ENCODE data around the gene ATAD3B.
"Not testable (repeated sequence)": the region's sequence is repeated elsewhere in the genome, so short reads cannot be mapped to it uniquely, and the experiment has no call there.

Gene ATAD3B, protein sequence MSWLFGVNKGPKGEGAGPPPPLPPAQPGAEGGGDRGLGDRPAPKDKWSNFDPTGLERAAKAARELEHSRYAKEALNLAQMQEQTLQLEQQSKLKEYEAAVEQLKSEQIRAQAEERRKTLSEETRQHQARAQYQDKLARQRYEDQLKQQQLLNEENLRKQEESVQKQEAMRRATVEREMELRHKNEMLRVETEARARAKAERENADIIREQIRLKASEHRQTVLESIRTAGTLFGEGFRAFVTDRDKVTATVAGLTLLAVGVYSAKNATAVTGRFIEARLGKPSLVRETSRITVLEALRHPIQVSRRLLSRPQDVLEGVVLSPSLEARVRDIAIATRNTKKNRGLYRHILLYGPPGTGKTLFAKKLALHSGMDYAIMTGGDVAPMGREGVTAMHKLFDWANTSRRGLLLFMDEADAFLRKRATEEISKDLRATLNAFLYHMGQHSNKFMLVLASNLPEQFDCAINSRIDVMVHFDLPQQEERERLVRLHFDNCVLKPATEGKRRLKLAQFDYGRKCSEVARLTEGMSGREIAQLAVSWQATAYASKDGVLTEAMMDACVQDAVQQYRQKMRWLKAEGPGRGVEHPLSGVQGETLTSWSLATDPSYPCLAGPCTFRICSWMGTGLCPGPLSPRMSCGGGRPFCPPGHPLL

DNA sequence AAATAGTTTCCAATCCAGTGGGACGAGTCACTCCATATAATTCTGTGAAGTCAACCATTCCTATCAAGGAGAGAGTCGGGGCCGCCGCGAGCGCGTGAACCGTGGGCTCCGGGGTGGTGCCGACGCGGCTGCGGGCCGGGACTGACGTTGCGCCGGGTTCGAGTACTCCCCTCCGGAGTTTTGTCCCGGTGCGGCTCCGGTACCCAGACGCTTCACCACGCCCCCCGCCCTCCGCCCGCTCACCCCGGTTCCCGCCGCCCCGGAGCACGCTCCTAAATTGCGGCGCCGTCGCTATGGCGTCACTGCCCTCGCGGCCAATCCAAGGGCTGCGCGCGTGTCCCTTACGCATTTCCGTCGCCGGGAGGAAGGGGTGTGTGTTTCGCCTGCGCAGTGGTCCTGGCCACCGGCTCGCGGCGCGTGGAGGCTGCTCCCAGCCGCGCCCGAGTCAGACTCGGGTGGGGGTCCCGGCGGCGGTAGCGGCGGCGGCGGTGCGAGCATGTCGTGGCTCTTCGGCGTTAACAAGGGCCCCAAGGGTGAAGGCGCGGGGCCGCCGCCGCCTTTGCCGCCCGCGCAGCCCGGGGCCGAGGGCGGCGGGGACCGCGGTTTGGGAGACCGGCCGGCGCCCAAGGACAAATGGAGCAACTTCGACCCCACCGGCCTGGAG, at the start of gene ATAD3B:
Gene ATAD3B, plus strand, starts transcription at position 377 of the 664 bp plus-strand sequence. Its CDS starts 120 bp downstream, at position 497.
- peak; percentile 79 to 80 for DNase-seq (ENCODE audit: low read depth in 2 of 2, low spot score in 1 of 2)

GRCh38 chr1:1421907-1422464, 49.6 kb upstream of the ATAD3B start:
- no peak for DNase-seq (ENCODE audit: low read depth in 2 of 2, low spot score in 1 of 2)

DNA sequence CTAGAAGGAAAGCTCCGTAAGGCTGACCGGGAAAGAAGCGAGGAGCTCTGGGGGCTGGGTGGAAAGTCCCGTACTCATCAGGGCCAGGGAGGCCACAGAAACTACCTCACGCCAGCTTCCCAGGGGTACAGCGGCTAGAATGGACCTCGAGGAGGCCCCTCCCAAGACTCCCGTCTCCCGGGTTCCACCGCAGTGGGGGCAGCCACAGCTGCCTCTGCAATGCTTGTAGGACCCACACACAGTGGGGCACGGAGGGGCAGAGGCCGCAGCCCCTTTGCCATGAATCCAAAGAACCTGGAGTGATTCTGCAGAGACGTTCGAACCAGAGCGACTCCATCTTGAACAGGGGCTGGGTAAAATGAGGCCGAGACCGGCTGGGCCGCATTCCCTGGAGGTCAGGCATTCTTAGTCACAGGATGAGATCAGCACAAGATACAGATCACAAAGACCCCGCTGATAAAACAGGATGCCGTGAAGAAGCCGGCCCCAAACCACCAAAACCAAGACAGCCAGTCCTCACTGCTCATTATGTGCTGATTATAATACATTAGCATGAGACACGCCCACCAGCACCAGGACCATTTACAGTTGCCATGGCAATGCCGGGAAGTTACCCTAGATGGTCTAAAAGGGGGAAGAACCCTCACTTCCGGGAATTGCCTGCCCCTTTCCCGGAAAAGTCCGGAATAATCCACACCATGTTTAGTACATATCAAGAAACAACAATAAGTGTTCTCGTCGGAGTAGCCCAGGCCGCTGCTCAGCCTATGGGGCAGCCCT, 48.9 kb upstream of the ATAD3B start:
- no peak for DNase-seq (ENCODE audit: low read depth in 2 of 2, low spot score in 1 of 2)

GRCh38 chr1:1423245-1423597, 48.3 kb upstream of the ATAD3B start:
- no peak for DNase-seq (ENCODE audit: low read depth in 2 of 2, low spot score in 1 of 2)

DNA sequence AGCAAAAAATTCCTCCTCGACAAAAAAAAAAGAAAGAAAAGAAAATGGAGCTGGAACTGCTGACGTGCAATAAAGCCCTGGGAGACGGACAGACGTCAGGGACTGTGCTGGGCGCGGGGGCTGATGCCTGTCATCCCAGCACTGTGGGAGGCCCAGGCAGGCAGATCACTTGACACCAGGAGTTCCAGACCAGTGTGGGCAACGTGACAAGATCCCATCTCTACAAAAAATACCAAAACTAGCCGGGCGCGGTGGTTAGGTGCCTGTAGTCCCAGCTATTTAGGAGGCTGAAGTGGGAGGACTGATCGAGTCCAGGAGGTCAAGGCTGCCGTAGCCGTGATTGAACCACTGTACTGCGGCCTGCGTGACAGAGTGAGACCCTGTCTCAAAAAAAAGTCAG, 46.9 kb upstream of the ATAD3B start:
- DNase-seq (ENCODE audit: low read depth in 2 of 2, low spot score in 1 of 2), result no peak

- no peak for DNase-seq (ENCODE audit: low read depth in 2 of 2, low spot score in 1 of 2)
Observed at GRCh38 chr1:1425426-1425752, 46.2 kb upstream of the ATAD3B start.

DNA sequence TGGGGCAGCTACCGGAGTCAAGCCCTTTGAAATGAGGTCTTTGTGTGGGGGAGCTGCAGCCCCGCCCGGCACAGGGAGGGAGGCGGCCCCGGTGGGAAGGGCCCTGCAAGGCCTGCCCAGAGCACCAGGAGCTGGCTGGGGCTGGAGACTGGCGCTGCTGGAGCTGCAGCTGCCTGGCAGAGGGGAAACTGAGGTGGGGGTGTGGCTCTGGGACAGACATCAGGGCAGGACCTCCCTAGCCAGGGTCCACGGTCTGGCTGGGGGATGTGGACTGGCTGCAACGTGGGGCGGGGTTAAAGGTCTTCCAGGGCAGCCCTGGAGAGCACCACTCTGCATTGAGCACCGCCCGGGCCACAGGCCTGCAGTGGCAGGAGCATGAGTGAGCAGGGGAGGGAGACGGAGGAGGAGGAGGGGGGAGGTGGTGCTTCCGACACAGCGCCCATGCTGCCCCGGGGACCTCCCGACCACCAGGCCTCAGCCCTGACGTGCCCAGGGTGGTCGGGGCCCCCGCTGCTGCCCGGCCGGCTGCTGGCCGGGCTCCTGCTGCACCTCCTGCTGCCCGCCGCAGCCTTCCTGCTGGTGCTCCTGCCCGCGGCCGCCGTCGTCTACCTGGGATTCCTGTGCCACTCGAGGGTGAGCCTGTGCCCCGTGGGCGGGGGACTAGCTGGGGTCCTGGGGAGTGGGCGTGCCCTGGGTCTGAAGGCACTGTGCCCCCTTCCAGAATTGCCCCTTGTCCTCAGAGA, 45.6 kb upstream of the ATAD3B start:
- DNase-seq (ENCODE audit: low read depth in 2 of 2, low spot score in 1 of 2), result no peak

- DNase-seq (ENCODE audit: low read depth in 2 of 2, low spot score in 1 of 2), result no peak
Observed at GRCh38 chr1:1426496-1427105, 45.0 kb upstream of the ATAD3B start.

DNA sequence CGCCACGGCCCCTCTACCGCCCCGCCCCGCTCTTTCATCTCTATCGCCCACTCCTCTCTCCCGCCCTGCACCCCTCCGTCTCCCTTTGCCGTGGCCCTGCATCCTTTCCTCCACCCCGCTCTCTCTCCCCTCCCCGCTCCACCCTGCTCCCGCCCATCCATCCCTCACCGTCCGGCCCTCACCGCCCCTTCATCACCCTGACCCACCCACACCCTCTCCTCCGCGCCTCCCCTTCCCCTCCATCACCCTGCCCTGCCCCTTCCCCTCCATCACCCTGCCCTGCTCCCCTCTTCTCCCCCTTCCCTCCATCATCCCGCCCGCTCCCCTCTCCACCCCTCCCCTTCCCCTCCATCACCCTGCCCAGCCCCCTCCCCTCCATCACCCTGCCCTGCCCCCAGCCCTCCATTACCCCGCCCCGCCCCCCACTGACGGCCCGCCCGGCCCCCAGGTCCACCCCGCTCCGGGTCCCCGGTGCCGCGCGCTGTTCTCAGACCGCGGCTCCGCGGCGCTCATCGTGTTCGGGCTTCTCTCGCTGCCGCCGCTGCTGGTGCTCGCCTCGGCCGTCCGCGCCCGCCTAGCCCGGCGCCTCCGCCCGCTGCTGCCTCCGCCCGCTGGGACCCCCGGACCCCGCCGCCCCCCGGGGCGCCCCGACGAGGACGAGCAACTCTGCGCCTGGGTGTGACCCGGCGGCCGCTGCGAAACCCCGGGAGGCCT, 44.3 kb upstream of the ATAD3B start:
- no peak for DNase-seq (ENCODE audit: low read depth in 2 of 2, low spot score in 1 of 2)

DNA sequence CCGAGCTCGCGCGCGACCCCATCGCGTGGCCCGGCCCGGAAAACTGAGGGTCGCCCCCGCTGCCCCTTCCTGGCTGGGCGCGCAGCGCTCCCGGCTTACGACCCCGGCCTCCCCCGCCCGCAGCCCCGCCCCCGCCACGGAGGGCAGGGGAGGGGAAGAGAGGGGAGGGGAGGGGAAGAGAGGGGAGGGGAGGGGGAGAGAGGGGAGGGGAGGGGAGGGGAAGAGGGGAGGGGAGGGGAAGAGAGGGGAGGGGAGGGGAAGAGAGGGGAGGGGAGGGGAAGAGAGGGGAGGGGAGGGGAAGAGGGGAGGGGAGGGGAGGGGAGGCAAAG, 43.8 kb upstream of the ATAD3B start:
- DNase-seq (ENCODE audit: low read depth in 2 of 2, low spot score in 1 of 2), result no peak

DNA sequence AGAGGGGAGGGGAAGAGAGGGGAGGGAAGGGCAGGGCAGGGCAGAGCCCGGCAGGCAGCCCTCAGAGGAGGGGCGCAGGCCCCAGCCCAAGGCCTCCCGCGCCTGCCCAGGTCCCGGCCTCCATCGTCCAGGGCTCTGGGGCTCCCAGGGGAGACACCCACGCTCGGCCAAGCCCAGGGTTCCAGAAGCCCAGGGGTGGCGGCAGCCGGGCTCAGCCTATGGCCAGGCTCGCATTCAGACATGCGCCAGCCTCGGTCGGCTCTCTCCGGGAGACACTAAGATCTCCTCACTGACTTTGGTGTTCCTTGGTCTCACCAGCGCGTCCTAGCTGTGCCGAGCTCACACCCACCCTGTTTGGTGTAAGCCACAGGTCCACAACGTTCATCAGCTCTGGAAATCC, 43.4 kb upstream of the ATAD3B start:
- no peak for DNase-seq (ENCODE audit: low read depth in 2 of 2, low spot score in 1 of 2)

GRCh38 chr1:1428967-1429366, 42.6 kb upstream of the ATAD3B start:
- not testable (repeated sequence) for DNase-seq (ENCODE audit: low read depth in 2 of 2, low spot score in 1 of 2)

GRCh38 chr1:1429671-1430073, 41.9 kb upstream of the ATAD3B start:
- no peak for DNase-seq (ENCODE audit: low read depth in 2 of 2, low spot score in 1 of 2)

DNA sequence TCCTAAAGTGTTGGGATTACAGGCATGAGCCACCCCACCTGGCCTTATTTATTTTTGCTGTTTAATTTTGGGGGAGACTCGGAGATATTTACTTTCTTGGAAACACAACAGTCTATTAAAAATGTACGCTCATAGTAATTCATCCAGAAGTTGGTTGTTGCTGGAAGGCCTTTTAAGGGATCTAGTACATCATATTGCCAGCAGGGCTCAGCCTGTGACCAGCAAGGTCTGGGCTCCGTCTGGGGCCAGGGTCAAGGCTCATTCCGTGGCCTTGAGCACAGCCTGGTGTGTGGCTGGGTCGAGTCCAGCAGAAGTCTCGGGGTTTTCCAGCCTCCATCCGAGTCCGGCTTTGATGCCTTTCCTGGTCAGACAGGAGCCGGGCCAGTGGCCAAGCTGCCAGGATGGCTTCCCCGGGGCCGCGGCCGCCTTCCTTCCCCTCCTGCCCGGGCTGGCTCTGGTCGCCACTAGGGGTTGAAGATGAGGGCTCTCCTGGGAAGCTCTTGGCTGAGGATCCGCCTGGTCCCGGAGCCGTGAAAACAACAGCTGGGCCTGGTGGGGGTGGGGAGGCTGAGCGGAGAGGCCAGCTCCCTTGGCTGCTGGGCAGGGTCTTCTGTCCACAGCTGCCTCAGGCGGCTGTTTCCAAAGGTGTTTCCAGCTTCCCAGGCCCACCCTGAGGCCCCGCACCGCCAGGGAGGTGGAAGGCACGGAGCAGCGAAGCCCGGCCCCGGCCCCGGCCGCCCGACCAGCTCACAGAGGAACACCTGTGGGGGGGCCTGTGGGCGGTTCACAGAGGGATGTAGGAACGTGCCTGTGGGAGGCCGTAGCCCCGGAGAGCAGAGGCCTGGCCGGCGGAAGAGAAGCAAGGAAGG, 41.2 kb upstream of the ATAD3B start:
- DNase-seq (ENCODE audit: low read depth in 2 of 2, low spot score in 1 of 2), result no peak

GRCh38 chr1:1430992-1431844, 40.3 kb upstream of the ATAD3B start:
- no peak for DNase-seq (ENCODE audit: low read depth in 2 of 2, low spot score in 1 of 2)

DNA sequence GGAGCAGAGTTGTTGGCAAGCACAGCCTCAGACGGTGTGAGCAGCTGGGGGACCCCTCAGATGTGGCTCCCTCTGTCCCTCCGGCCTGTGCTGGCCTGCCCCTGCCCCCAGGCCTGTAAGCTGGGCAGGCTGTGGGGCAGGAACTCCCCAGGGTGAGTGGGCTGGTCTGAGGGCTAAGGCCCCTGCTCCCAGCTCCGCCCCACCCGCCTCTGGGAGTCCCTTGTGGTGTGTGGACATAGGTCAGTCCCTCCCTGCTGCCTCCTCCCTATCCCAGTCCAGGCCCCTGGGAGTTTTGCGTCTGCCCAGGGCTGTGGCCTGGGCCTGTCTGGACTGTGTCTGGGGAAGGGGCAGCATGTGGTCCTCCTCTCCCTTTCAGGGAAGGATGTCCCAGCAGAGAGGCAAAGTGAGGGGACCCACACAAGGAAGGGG, 39.7 kb upstream of the ATAD3B start:
- no peak for DNase-seq (ENCODE audit: low read depth in 2 of 2, low spot score in 1 of 2)

- no peak for DNase-seq (ENCODE audit: low read depth in 2 of 2, low spot score in 1 of 2)
Observed at GRCh38 chr1:1432274-1432950, 39.2 kb upstream of the ATAD3B start.
